Activated gamma-delta T cell (primary cell): ENCODE results near the gene LMX1A.

Experiments used
- DNase-seq: peaks from one replicate; lab custom pipeline; 2025; lab: John Stamatoyannopoulos, UW

LMX1A gene

DNA sequence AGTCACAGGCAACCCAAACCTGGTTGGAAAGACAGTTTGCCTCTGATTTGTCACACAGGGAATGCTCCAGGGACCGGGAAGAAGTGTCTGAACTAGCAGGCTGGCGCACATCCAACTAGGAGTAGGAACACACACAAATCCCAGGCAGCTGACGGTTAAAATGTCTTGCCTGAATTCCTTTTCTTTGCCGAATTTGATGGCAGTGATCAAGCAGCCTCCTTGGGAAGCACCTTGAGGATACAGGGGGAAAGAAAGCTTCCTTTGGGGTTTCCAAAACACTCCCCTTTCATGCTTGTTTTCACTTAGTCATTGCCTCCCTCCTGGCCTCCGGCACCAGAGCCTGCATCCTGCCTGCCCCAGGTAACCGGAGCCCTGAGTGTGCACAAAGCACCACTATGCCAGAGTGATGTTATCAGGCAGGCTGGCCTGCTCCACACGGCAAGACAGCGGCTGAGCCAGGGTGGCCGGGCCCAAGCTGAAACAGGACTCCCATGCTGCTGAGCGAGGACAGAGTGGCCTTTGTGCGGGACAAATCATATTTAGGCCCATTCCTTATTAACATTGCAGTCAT lies 193.8 kb downstream of the LMX1A start:
- DNase-seq = no peak

- no peak for DNase-seq
These were observed 195.4 kb downstream of the LMX1A start for GRCh38 chr1:165161130-165161529.

- no peak for DNase-seq
These were observed 203.3 kb downstream of the LMX1A start for GRCh38 chr1:165153182-165153581.

GRCh38 chr1:165152727-165153126 lies 203.8 kb downstream of the LMX1A start:
- no peak for DNase-seq

GRCh38 chr1:165152109-165152508 lies 204.4 kb downstream of the LMX1A start:
- DNase-seq = no peak
